ENCODE measurements around the gene ACBD3.

GRCh38 chr1:226172589-226172988, 14.0 kb downstream of the ACBD3 start:
- TF ChIP-seq CTCF (IDR thresholded peaks at IDR 0.05; ENCODE audit: low read length) (no peak), EZH2 (optimal IDR thresholded peaks at IDR 0.05; ENCODE audit: low read depth, low read length) (no peak), EZH2phosphoT487 (IDR thresholded peaks at IDR 0.05; ENCODE audit: low read length) (no peak)
